Measurements from ENCODE around the gene ZBTB37. TPM values are rescaled to one million over a fixed set of nuclear protein-coding genes. Genes with fewer than 3 reads are reported as not detected.
A peak's percentile ranks its signal among the peaks of the same experiment; 100 is the strongest.

ZBTB37 gene
- total and polyA plus RNA-seq, 2 of the 4 experiments (the other 2 are of a cell fraction): 1.0 to 13.1 TPM

- peaks cover 5% of the 10 kb centered on the region for H3K9me1 ChIP-seq (ENCODE audit: insufficient read depth, low read length)
- H3K79me1 ChIP-seq (ENCODE audit: low read depth in 1 of 2, low read length in 2 of 2): peaks cover 8 to 37% of the 10 kb centered on the region in 2 experiments; a peak in 2 of 4 replicates
- ChIA-PET CTCF (interaction anchor here (1.0 to 2.7 kb wide), 2 partner anchors 10 to 11 kb away, joined by 6 to 8 read pairs; no protein-coding TSS in a partner anchor), POLR2A (ENCODE audit: unreplicated experiment) (interaction anchor here (0.7 kb wide), 1 partner anchor 19 kb away, joined by 4 read pairs; no protein-coding TSS in a partner anchor)
- 0 out of 2 replicates have a peak overlapping the region, but pooled peaks have one; percentile 20 for H4K91ac ChIP-seq (ENCODE audit: insufficient read depth, low read depth, low read length)
- no TSS peak for BruUV-seq (replicated peaks)
- dilution Hi-C loops (cut with HindIII; ENCODE audit: low sequenced_read_pairs, unreplicated experiment) (no loop called here), in situ Hi-C loops (cut with MboI; ENCODE audit: low sequenced_read_pairs) (no loop called here), intact Hi-C loops (cut with micrococcal nuclease) (no loop called here)
- H3K27me3 ChIP-seq (ENCODE audit: control insufficient read depth, insufficient read depth, low read length): no peaks in the 10 kb centered on the region
- peak overlapping the region; percentile 59; the same call in 1 of the 2 replicates for H2AK5ac ChIP-seq (ENCODE audit: low read depth, low read length)
- H3K9ac ChIP-seq (ENCODE audit: low read depth, low read length): peak overlapping the region; percentile 75
- peaks cover 12% of the 10 kb centered on the region for H3K36me3 ChIP-seq (ENCODE audit: control insufficient read depth, insufficient read depth, low read length)
- peak overlapping the region; percentile 81 for H2BK5ac ChIP-seq (ENCODE audit: low read depth, low read length, poor library complexity, severe bottlenecking)
- TF ChIP-seq RCOR1 (IDR thresholded peaks at IDR 0.05; ENCODE audit: insufficient replicate concordance, low read length) (no peak), MAFK (IDR thresholded peaks at IDR 0.05; ENCODE audit: low read depth, low read length) (no peak), CTCF (conservative IDR thresholded peaks at IDR 0.05; ENCODE audit: low read depth, low read length) (no peak), MXI1 (IDR thresholded peaks at IDR 0.05; ENCODE audit: borderline replicate concordance, low read depth, low read length) (no peak), BHLHE40 (IDR thresholded peaks at IDR 0.05; ENCODE audit: low read depth, low read length) (no peak), FOS (IDR thresholded peaks at IDR 0.05; ENCODE audit: low read depth, low read length) (no peak), ELK1 (IDR thresholded peaks at IDR 0.05; ENCODE audit: borderline replicate concordance, low read depth, low read length) (no peak), POLR2A (IDR thresholded peaks at IDR 0.05; ENCODE audit: low read depth, low read length) (no peak), RAD21 (IDR thresholded peaks at IDR 0.05; ENCODE audit: low read length) (no peak), MAZ (IDR thresholded peaks at IDR 0.05; ENCODE audit: borderline replicate concordance, low read depth, low read length) (no peak), CHD1 (IDR thresholded peaks at IDR 0.05; ENCODE audit: low read depth, low read length) (no peak), NFE2L2 (IDR thresholded peaks at IDR 0.05; ENCODE audit: low read depth, low read length) (no peak)
- H4K8ac ChIP-seq (ENCODE audit: low read depth in 2 of 2, low read length in 2 of 2): peak overlapping the region; percentile 25 to 52; a peak in 1 of 4 replicates
- DNase-seq: no peak
- peak overlapping the region; percentile 29 for H2BK15ac ChIP-seq (ENCODE audit: low read depth, low read length)
- H2AK9ac ChIP-seq (replicated peaks; ENCODE audit: low read depth, low read length, poor library complexity): no peak overlapping the region
- no peak overlapping the region; the same call in 1 of the 2 replicates for H3K56ac ChIP-seq (ENCODE audit: extremely low read depth, insufficient read depth, low read length)
- peaks cover 18% of the 10 kb centered on the region for H3K4me1 ChIP-seq (ENCODE audit: control insufficient read depth, insufficient read depth, low read length)
- peak overlapping the region; percentile 36 for H2BK120ac ChIP-seq (ENCODE audit: low read depth, low read length)
- H4K20me1 ChIP-seq (ENCODE audit: insufficient read depth, low read length): peaks cover 6% of the 10 kb centered on the region; the same call in 1 of the 2 replicates
- peak overlapping the region; percentile 89; the same call in 1 of the 2 replicates for H3K18ac ChIP-seq (ENCODE audit: low read depth, low read length)
- no peak for ATAC-seq (ENCODE audit: low read depth)
- peak overlapping the region; percentile 43 for H4K5ac ChIP-seq (ENCODE audit: low read depth, low read length)
- H2AFZ ChIP-seq (replicated peaks; ENCODE audit: low read length, poor library complexity): no peak overlapping the region
- WGBS, 2 experiments (ENCODE audit: extremely low coverage in 2 of 2, insufficient read length in 1 of 2): no CpG with 5 or more reads among the region's 1 CpG
- H3K4ac ChIP-seq (ENCODE audit: low read depth, low read length): peak overlapping the region; percentile 47
- 0 out of 2 replicates have a peak overlapping the region, but pooled peaks have one; percentile 2 for H2BK20ac ChIP-seq (ENCODE audit: low read depth, low read length)
- no peaks in the 10 kb centered on the region for H3K9me3 ChIP-seq (ENCODE audit: control insufficient read depth, insufficient read depth, low read length)
- peak overlapping the region; percentile 6 for H3K14ac ChIP-seq (replicated peaks; ENCODE audit: low read depth, low read length)
- H3K27ac ChIP-seq (ENCODE audit: insufficient read depth, low read length): peak overlapping the region; percentile 97
- peak overlapping the region; percentile 6; the same call in 1 of the 2 replicates for H3K23ac ChIP-seq (ENCODE audit: low read depth, low read length)
- peak overlapping the region; percentile 52; the same call in 1 of the 2 replicates for H3K4me2 ChIP-seq (ENCODE audit: low read depth, low read length)
- H3K4me3 ChIP-seq (ENCODE audit: insufficient read depth, low read depth, low read length): no peak overlapping the region
Observed at GRCh38 chr1:173856014-173856413, 12.2 kb upstream of the ZBTB37 start.

All from IMR-90 (cell line).